Measurements from ENCODE around the gene CCN5.
A peak's percentile ranks its signal among the peaks of the same experiment; 100 is the strongest.
"Not testable (repeated sequence)": the region's sequence is repeated elsewhere in the genome, so short reads cannot be mapped to it uniquely, and the experiment has no call there.

The CCN5 gene

DNA sequence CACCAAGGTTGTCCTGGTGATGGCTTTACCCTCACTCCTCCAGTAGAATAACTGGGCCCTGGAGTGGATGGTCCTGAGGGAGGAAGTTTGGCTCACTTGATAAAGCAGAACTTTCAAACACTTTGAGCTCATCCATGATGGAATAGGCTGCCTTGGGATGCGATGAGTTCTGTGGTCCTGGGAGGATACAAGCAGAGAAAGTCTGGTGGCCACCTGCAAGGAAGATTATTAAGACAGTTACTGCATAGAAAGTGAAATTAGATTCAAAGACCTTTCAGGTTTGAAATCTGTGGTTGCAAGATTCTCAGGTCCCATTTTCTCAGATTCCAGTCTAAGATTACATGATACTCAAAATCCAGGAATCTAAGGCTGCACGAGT, 19.9 kb upstream of the CCN5 start:
- no peak for TF ChIP-seq POLR2A (IDR thresholded peaks at IDR 0.05; ENCODE audit: extremely low read depth, insufficient read length)
- no peak for TF ChIP-seq MYC (IDR thresholded peaks at IDR 0.05; ENCODE audit: low read depth, low read length)
- TF ChIP-seq, protein P1, sequence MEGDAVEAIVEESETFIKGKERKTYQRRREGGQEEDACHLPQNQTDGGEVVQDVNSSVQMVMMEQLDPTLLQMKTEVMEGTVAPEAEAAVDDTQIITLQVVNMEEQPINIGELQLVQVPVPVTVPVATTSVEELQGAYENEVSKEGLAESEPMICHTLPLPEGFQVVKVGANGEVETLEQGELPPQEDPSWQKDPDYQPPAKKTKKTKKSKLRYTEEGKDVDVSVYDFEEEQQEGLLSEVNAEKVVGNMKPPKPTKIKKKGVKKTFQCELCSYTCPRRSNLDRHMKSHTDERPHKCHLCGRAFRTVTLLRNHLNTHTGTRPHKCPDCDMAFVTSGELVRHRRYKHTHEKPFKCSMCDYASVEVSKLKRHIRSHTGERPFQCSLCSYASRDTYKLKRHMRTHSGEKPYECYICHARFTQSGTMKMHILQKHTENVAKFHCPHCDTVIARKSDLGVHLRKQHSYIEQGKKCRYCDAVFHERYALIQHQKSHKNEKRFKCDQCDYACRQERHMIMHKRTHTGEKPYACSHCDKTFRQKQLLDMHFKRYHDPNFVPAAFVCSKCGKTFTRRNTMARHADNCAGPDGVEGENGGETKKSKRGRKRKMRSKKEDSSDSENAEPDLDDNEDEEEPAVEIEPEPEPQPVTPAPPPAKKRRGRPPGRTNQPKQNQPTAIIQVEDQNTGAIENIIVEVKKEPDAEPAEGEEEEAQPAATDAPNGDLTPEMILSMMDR (IDR thresholded peaks at IDR 0.05; ENCODE audit: low read depth, low read length): no peak
- TF ChIP-seq, protein P2, sequence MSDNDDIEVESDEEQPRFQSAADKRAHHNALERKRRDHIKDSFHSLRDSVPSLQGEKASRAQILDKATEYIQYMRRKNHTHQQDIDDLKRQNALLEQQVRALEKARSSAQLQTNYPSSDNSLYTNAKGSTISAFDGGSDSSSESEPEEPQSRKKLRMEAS (IDR thresholded peaks at IDR 0.05; ENCODE audit: low read depth, low read length): no peak
- DNase-seq (ENCODE audit: low read depth): no peak
- H3K4me3 ChIP-seq (ENCODE audit: low read depth, low read length): no peak overlapping the region

DNA sequence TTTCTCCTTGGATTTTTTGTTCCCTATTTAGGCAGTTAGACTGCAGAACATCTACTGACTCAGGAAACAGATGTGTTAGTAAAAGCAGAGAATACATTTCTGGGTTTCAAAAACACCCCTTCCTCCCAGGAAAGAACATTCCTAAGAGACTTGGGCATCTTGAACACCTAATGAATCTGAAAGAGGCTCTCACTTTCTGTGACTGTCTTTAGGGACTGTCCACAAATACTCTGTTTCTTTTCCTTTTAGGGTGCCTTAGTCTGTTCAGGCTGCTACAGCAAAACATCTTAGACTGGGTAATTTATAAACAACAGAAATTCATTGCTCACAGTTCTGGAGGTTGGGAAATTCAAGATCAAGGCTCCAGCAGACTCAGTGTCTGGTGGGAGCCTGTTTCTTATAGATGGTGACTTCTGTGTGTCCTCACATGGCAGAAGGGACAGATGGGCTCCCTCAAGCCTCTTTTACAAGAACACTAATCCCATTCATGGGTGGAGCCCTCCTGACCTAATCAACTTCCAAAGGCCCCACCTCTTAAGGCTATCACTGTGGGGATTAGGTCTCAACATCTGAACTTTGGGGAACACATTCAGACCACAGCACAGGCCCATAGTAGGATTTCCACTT, 19.4 kb upstream of the CCN5 start:
- TF ChIP-seq, protein P2 (IDR thresholded peaks at IDR 0.05; ENCODE audit: low read depth, low read length): no peak
- no peak for TF ChIP-seq MYC (IDR thresholded peaks at IDR 0.05; ENCODE audit: low read depth, low read length)
- TF ChIP-seq POLR2A (IDR thresholded peaks at IDR 0.05; ENCODE audit: extremely low read depth, insufficient read length): no peak
- TF ChIP-seq, protein P1 (IDR thresholded peaks at IDR 0.05; ENCODE audit: low read depth, low read length): no peak
- H3K4me3 ChIP-seq (ENCODE audit: low read depth, low read length): no peak overlapping the region
- DNase-seq (ENCODE audit: low read depth): no peak

DNA sequence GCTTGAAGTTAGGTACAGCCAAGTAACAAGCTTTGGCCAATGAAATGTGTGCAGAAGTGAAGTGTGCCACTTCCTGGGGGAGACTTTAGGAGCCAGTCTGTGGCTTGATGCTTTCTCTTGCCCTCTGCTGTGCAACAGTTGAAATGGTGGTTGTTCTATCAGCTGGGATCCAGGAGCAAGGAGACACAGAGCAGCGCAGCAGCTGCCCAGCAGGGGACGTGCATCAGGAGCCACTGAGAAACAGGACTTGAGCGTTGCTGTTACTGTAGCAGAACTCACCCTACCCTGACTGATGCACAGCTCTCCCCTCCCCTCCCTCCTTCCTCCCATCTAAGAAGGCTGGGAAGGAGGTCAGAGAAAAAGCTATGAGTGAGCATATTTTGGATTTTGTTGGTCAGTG, 18.9 kb upstream of the CCN5 start:
- TF ChIP-seq, protein P1 (IDR thresholded peaks at IDR 0.05; ENCODE audit: low read depth, low read length): peak; percentile 19
- TF ChIP-seq POLR2A (IDR thresholded peaks at IDR 0.05; ENCODE audit: extremely low read depth, insufficient read length) (no peak), MYC (IDR thresholded peaks at IDR 0.05; ENCODE audit: low read depth, low read length) (no peak)
- TF ChIP-seq, protein P2 (IDR thresholded peaks at IDR 0.05; ENCODE audit: low read depth, low read length): no peak
- peak; percentile 33 for DNase-seq (ENCODE audit: low read depth)
- no peak overlapping the region for H3K4me3 ChIP-seq (ENCODE audit: low read depth, low read length)

DNA sequence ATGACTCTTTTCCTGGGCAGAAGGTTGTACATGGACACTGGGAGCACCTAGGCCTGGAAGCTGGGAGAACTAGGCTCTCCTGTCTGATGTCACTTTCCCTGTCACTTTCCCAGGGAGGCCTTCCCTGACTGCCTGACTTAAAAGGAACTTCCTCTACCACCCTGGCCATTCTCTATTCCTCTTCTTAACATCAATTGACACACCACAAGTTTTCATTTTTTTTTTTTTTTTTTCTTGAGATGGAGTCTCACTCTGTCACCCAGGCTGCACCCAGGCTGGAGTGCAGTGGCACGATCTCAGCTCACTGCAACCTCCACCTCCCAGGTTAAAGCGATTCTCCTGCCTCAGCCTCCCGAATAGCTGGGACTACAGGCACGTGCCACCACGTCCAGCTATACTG, 18.1 kb upstream of the CCN5 start:
- DNase-seq (ENCODE audit: low read depth); H3K4me3 ChIP-seq (ENCODE audit: low read depth, low read length): not testable (repeated sequence)

DNA sequence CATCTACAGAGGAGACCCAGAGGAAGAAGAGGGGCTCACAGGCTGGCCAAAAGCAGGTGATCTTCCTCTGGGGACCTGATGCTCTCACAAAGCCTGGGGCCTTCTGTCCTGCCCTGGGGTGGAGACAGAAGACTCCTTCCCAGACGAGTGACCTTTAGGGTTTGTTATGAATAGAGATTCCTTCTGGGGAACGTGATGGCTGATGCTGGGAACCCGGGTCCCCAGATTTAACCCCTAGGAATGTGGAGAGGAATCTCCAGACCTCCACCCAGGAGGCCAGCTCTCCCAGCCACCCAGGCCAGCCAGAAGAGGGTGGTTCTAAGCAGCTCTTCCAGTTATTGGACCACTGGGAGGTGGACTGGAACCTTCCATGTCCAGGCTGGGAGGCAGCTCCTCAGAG, 16.8 kb upstream of the CCN5 start:
- H3K4me3 ChIP-seq (ENCODE audit: low read depth, low read length): no peak overlapping the region
- no peak for DNase-seq (ENCODE audit: low read depth)
- TF ChIP-seq, protein P1 (IDR thresholded peaks at IDR 0.05; ENCODE audit: low read depth, low read length): no peak
- TF ChIP-seq, protein P2 (IDR thresholded peaks at IDR 0.05; ENCODE audit: low read depth, low read length): no peak
- TF ChIP-seq POLR2A (IDR thresholded peaks at IDR 0.05; ENCODE audit: extremely low read depth, insufficient read length) (no peak), MYC (IDR thresholded peaks at IDR 0.05; ENCODE audit: low read depth, low read length) (no peak)

DNA sequence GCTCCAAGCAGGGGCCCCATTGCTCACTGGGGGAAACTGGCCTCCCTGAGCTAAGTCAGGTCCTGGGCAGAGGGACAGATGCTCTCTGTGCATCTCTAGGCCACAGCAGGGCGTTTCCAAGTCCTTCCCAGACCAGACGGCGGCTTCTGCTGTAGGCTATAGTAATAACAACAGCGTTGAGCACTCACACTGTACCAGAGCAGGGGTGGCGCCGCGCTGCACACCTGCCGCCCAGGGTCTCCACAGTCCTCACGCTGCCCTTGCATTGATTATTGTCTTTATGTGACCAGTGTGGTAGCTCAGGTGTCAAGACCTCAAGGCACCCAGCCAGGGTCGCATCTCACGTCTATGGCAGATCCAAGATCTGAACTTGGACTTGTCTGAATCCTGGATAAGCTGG, 14.9 kb upstream of the CCN5 start:
- TF ChIP-seq, protein P1 (IDR thresholded peaks at IDR 0.05; ENCODE audit: low read depth, low read length): no peak
- TF ChIP-seq, protein P2 (IDR thresholded peaks at IDR 0.05; ENCODE audit: low read depth, low read length): no peak
- TF ChIP-seq POLR2A (IDR thresholded peaks at IDR 0.05; ENCODE audit: extremely low read depth, insufficient read length) (no peak), MYC (IDR thresholded peaks at IDR 0.05; ENCODE audit: low read depth, low read length) (no peak)
- no peak for DNase-seq (ENCODE audit: low read depth)
- H3K4me3 ChIP-seq (ENCODE audit: low read depth, low read length): no peak overlapping the region
